NB4 (cell line): Measurements from ENCODE around the gene L3MBTL4.

Experiments used
- MYC ChIP-seq: IDR thresholded peaks from 2 replicates; pipeline ENCODE4 v1.6.1; 2011; ENCODE audit warnings: low read depth, low read length
- POLR2A ChIP-seq: IDR thresholded peaks from 2 replicates; pipeline ENCODE4 v1.6.1; 2011; ENCODE audit warnings: mild to moderate bottlenecking; ENCODE audit not compliant: insufficient read length; ENCODE audit errors: extremely low read depth
- TF ChIP-seq, protein P1 (sequence below): IDR thresholded peaks from one replicate; pipeline ENCODE4 v1.5.1; 2012; ENCODE audit warnings: low read depth, low read length
- TF ChIP-seq, protein P2 (sequence below): IDR thresholded peaks from 2 replicates; pipeline ENCODE4 v1.6.1; 2011; ENCODE audit warnings: low read depth, low read length

DNA sequence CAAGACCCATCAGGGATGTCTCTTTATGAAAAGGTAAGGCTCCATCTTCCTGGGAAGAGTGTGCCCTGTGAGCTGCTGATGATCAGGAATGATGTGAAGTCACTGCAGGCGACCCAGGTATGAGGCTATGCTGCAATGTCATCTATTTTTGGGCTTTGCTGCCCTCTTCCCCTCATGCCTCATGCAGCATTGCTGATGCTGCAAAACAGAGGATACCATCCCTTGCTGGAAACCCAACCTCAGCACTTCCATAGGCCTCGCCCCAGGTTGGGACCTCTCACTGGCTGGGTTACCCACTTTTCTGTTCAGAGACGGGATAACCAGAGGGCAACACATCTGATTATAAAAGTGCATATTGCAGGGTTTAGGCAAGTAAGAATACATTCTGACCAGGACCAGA lies 255.8 kb downstream of the L3MBTL4 start:
- TF ChIP-seq, protein P1, sequence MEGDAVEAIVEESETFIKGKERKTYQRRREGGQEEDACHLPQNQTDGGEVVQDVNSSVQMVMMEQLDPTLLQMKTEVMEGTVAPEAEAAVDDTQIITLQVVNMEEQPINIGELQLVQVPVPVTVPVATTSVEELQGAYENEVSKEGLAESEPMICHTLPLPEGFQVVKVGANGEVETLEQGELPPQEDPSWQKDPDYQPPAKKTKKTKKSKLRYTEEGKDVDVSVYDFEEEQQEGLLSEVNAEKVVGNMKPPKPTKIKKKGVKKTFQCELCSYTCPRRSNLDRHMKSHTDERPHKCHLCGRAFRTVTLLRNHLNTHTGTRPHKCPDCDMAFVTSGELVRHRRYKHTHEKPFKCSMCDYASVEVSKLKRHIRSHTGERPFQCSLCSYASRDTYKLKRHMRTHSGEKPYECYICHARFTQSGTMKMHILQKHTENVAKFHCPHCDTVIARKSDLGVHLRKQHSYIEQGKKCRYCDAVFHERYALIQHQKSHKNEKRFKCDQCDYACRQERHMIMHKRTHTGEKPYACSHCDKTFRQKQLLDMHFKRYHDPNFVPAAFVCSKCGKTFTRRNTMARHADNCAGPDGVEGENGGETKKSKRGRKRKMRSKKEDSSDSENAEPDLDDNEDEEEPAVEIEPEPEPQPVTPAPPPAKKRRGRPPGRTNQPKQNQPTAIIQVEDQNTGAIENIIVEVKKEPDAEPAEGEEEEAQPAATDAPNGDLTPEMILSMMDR = no peak
- no peak for TF ChIP-seq POLR2A
- TF ChIP-seq MYC = no peak
- TF ChIP-seq, protein P2, sequence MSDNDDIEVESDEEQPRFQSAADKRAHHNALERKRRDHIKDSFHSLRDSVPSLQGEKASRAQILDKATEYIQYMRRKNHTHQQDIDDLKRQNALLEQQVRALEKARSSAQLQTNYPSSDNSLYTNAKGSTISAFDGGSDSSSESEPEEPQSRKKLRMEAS = no peak
